ENCODE measurements around the gene PLAC9. TPM values are rescaled to one million over a fixed set of nuclear protein-coding genes. Genes with fewer than 3 reads are reported as not detected.
A peak's percentile ranks its signal among the peaks of the same experiment; 100 is the strongest.

The PLAC9 gene
- total RNA-seq, 1 donor from 2014 or later, result not detected

DNA sequence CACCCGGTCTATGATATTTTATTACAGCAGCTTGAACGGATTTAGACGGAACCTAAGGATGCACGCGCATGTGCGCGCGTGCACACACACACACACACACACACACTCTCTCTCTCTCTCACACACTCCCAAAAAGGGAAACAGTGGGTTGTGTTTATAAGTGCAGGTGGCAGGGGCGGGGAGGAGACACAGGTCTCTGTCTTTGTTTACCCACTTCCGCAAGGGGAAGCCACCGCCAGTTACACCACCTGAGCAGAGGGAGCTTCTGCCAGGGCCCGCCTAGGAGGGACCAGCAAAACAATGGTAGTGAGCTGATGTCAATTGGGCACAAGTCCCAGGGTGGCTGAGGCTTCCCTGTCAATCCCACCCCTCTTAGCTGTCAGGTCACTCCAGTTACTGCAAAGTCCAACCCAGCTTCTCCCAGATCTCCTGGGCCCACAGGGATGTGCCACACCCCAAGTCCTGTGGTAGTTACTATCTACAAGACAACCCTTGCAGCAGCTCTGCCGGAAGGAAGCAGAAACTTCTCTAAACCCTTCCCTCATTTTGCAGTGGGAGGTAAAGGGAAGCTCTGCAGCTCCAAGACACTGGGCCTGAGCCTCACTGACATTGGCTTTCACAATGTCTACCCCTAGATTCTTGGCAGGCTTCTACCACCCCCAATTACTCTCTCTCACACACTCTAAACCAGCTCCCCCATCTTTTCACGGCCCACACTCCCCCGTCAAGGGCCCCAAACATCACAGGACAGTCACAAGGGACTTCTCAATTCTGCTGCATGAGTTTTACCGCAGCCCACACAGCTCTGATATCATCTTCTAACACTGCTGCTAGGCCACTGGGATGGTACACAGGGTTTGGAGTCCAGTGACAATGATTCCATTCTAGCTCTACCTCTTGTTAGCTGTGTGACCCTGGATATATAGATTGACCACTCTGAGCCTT is 55.2 kb downstream of the PLAC9 start:
- H3K4me3 ChIP-seq, result no peak overlapping the region
- Mint-ChIP-seq H3K4me1 (no peaks in the 10 kb centered on the region), H3K27me3 (ENCODE audit: insufficient read depth, low read depth) (peaks cover 4% of the 10 kb centered on the region), H3K9me3 (peaks cover 4% of the 10 kb centered on the region), H3K4me3 (no peak overlapping the region), H3K36me3 (no peaks in the 10 kb centered on the region), H3K27ac (peak overlapping the region; percentile 35)
- H3K27me3 ChIP-seq, result no peaks in the 10 kb centered on the region
- H3K4me1 ChIP-seq, result peaks cover 4% of the 10 kb centered on the region
- no peaks in the 10 kb centered on the region for H3K9me3 ChIP-seq (ENCODE audit: low read depth)
- no peaks in the 10 kb centered on the region for H3K79me2 ChIP-seq (ENCODE audit: low read depth)
- TF ChIP-seq, protein P1, sequence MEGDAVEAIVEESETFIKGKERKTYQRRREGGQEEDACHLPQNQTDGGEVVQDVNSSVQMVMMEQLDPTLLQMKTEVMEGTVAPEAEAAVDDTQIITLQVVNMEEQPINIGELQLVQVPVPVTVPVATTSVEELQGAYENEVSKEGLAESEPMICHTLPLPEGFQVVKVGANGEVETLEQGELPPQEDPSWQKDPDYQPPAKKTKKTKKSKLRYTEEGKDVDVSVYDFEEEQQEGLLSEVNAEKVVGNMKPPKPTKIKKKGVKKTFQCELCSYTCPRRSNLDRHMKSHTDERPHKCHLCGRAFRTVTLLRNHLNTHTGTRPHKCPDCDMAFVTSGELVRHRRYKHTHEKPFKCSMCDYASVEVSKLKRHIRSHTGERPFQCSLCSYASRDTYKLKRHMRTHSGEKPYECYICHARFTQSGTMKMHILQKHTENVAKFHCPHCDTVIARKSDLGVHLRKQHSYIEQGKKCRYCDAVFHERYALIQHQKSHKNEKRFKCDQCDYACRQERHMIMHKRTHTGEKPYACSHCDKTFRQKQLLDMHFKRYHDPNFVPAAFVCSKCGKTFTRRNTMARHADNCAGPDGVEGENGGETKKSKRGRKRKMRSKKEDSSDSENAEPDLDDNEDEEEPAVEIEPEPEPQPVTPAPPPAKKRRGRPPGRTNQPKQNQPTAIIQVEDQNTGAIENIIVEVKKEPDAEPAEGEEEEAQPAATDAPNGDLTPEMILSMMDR (IDR thresholded peaks at IDR 0.05), result no peak
- TF ChIP-seq EZH2phosphoT487 (IDR thresholded peaks at IDR 0.05) (no peak), EZH2 (IDR thresholded peaks at IDR 0.05) (no peak)
- no peaks in the 10 kb centered on the region for H3F3A ChIP-seq (ENCODE audit: low read depth)
- H3K4me2 ChIP-seq, result no peak overlapping the region
- no peak for DNase-seq (ENCODE audit: low spot score)
- H3K9ac ChIP-seq, result no peak overlapping the region
- no peak overlapping the region for H3K27ac ChIP-seq
- H2AFZ ChIP-seq (replicated peaks), result no peak overlapping the region
- no peaks in the 10 kb centered on the region for H3K36me3 ChIP-seq
- H4K20me1 ChIP-seq (ENCODE audit: low read depth), result no peaks in the 10 kb centered on the region

DNA sequence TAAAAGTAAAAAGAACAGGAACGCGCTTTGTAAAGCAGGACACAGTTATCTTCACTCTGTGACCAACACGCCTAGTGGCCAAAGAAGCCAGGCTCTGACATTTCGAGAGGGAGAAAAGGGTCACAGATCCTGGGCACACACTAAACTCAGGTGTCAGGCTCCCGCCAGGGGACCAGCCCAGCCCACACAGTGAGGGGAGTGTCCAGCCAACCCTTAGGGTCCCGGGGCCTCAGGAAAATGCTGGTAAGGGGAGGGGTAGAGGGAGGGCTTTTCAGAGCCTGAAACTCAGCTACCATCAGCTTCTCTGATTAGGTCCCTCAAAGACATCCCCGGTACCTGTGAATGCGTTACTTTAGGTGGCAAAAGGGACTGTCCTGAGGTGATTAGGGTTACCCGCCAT is 56.2 kb downstream of the PLAC9 start:
- Histone ChIP-seq H3K4me1 (peaks cover 4% of the 10 kb centered on the region), H3K27ac (no peak overlapping the region), H3K36me3 (no peaks in the 10 kb centered on the region), H2AFZ (replicated peaks) (no peak overlapping the region), H3K9ac (no peak overlapping the region), H3K9me3 (ENCODE audit: low read depth) (no peaks in the 10 kb centered on the region), H3K4me3 (no peak overlapping the region), H3K27me3 (no peaks in the 10 kb centered on the region), H3K4me2 (no peak overlapping the region), H3K79me2 (ENCODE audit: low read depth) (no peaks in the 10 kb centered on the region), H3F3A (ENCODE audit: low read depth) (no peaks in the 10 kb centered on the region), H4K20me1 (ENCODE audit: low read depth) (no peaks in the 10 kb centered on the region)
- no peak for DNase-seq (ENCODE audit: low spot score)
- Mint-ChIP-seq H3K4me1 (no peaks in the 10 kb centered on the region), H3K9me3 (peaks cover 7% of the 10 kb centered on the region), H3K4me3 (no peak overlapping the region), H3K36me3 (no peaks in the 10 kb centered on the region), H3K27ac (no peak overlapping the region), H3K27me3 (ENCODE audit: insufficient read depth, low read depth) (peaks cover 4% of the 10 kb centered on the region)
- TF ChIP-seq EZH2 (IDR thresholded peaks at IDR 0.05) (no peak), EZH2phosphoT487 (IDR thresholded peaks at IDR 0.05) (no peak)
- TF ChIP-seq, protein P1 (IDR thresholded peaks at IDR 0.05), result no peak

DNA sequence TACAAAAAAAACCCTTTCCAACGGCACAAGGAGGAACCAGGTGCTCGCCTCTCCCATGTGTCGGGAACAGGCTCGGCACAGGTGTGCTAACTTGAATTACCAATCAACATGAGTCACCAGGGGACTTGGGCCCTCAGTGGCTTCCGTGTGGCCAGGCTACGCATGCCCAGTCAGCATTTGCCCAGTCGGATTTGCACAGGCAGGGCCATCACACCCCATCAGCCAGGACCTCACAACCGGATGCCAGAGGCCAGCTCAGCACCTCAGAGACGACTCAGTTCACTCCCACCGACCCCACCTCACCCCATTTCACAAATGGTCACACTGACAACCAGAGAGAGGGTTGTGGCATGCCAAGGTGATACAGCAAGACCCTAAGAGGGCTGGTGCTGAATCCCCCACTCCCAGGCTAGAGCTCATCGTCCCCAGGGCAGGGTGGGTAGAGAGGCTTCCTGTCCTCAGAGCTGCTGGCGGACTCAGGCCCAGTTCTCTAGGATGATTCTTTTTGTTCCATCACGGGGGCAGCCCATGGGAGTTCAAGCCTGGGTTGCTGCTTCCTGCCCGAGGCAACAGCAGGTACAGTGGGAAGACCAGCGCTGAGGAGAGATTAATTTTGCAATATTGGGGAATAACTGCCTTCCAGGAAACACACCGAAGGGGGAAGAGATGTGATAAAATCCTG is 59.2 kb downstream of the PLAC9 start:
- H3K27me3 Mint-ChIP-seq (ENCODE audit: insufficient read depth, low read depth), result peaks cover 4% of the 10 kb centered on the region
- no peak overlapping the region for H3K9ac ChIP-seq
- no peaks in the 10 kb centered on the region for H3K4me1 Mint-ChIP-seq
- no peak overlapping the region for H3K4me2 ChIP-seq
- no peaks in the 10 kb centered on the region for H3K79me2 ChIP-seq (ENCODE audit: low read depth)
- no peaks in the 10 kb centered on the region for H3F3A ChIP-seq (ENCODE audit: low read depth)
- peaks cover 7% of the 10 kb centered on the region for H3K9me3 Mint-ChIP-seq
- no peak for TF ChIP-seq EZH2phosphoT487 (IDR thresholded peaks at IDR 0.05)
- TF ChIP-seq, protein P1 (IDR thresholded peaks at IDR 0.05), result no peak
- TF ChIP-seq EZH2 (IDR thresholded peaks at IDR 0.05), result no peak
- H3K27ac Mint-ChIP-seq, result no peak overlapping the region
- H3K4me3 Mint-ChIP-seq, result no peak overlapping the region
- H4K20me1 ChIP-seq (ENCODE audit: low read depth), result no peaks in the 10 kb centered on the region
- H3K4me1 ChIP-seq, result peaks cover 11% of the 10 kb centered on the region
- no peak overlapping the region for H3K27ac ChIP-seq
- no peaks in the 10 kb centered on the region for H3K27me3 ChIP-seq
- no peaks in the 10 kb centered on the region for H3K9me3 ChIP-seq (ENCODE audit: low read depth)
- DNase-seq (ENCODE audit: low spot score), result no peak
- H3K36me3 Mint-ChIP-seq, result no peaks in the 10 kb centered on the region
- no peak overlapping the region for H3K4me3 ChIP-seq
- no peak overlapping the region for H2AFZ ChIP-seq (replicated peaks)
- no peaks in the 10 kb centered on the region for H3K36me3 ChIP-seq

Data from neural progenitor cell (in vitro differentiated cells).